ENCODE measurements around the gene CCDC197.
A peak's percentile ranks its signal among the peaks of the same experiment; 100 is the strongest.

The CCDC197 gene

DNA sequence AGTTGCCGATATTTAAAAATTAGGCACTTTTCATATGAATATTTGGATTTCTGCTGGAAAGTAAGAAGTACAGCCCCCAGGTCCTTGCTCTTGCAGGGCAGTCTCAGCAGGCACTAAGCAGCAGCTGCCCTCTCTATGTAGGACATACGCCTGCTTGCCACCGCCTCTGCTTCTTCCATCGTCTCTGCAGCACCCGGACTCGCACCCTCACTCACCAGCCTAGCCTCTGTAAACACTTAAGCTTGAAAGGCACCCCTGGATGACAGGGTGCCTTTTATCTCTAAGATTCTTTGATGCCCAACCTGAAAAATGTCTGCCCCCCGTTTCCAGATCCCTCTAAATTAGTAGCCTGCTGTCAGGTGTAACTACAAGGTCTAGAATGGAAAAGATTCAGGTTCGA, 48.0 kb downstream of the CCDC197 start:
- DNase-seq, result no peak

DNA sequence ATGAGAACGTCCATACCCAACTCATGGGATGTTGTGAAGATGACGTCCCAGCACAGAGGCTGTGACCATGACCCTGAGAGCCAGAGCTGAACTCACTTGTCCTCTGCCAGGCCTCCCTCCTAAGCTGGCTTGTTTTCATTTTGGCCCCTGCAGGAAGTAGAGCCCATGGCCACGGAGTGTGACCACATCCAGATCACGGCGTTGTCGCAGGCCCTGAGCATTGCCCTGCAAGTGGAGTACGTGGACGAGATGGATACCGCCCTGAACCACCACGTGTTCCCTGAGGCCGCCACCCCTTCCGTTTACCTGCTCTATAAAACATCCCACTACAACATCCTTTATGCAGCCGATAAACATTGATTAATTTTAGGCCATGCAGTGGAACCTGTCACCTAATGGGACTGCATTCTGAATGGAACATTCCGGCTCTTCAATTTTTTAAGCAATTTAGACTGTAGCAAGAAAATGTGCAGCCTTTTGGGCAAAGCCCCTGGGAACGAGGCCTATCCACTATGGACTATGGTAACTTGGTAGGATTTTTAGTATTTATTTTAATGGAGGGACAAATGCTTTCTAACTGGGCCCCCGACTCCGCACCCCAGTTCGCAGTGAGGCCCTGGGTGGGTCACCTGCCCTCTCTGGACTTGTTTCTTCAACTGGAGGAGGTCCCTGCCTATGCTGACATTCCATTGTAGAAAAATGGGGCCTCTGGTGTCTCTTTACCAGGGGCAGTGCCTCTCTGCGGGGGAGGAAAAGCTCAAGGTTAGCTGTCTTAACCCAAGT, 48.7 kb downstream of the CCDC197 start:
- DNase-seq, result no peak

DNA sequence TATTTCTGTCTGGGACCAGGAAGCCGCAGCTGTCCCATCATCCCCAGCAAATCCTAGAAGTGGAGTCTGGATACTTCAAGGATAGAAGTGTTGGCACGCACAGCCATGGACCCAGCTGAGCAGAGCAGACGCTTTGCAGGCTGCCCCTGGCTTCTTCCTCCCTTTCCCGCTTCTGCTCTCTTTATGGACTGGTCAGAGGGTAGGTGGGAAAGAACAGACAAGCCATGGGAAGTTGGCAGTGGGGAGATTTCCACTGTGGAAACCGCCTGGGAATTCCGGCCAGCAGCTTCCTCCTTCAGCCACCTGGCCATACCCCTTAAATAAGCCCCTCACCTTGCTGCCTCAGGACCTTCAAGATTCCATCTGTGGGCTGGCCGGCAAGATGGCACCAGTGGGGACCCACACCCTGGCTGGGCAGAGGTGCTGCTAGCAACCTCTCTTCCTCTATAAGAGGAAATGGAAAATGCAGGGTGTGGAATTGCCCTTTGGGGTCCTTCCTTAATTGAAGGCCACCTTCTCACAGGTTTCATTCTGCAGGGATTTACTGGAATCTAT, 49.7 kb downstream of the CCDC197 start:
- DNase-seq, result no peak

DNA sequence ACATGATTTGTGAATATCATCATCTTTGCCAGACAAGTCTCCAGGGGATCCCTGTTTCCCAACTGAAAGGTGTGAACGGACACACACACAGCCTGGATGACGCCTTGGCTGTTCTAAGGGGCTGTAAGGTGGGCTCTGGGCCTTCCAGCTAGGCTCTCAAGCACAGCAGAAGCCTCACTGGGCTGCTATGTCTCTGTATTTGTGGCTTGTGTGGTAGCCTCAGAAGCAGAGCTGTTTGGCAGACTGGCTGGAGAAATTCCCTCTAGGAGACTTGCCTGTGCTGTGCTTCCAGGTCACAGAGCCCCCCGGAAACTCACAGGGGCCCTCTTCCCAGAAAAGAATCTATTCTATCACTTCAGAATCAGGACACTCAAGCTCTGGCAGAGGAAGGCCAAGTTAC, 50.5 kb downstream of the CCDC197 start:
- no peak for DNase-seq

DNA sequence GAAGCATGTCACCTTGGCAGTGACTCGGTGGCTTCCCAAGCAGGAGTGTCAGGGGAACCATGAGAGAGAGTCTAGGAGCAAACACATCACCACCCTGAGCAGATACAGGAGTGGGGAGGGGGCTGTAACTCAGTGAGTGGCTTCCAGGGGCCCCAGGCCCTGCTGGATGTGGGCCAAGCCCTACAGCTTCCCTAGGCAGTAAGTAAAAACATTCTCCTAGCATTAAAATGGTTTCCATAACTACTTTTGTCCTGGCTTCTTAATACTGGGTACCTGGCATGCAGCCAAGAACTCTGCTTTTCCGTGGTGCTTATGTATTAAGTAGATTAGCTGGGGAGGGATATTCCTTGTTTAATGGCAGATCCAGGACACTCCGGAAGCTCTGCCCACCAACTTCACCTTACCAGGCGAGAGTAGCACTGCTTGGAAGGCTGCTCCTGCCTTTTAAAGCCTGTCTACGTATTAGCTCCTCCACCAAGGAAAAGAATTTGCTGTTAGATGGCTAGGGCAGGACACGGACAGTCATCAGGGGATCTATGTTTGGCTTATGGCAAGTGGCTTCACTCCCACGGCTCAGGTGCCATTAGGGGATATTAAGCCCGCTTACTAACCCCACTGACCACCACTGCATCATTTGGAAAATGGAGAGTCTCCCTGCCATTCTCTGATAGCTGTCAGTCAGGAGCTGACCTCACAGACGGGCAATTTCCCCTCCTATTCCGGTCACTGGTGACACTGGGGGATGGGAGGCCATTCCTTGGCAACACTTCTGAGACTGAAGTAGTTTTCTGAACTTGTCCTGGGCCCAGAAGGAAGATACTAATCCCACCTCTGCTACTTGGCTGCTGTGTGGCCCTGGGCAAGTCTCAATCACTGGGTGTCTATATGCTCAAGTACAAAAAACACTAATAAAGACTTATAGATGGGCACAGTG, 51.9 kb downstream of the CCDC197 start:
- DNase-seq, result no peak

DNA sequence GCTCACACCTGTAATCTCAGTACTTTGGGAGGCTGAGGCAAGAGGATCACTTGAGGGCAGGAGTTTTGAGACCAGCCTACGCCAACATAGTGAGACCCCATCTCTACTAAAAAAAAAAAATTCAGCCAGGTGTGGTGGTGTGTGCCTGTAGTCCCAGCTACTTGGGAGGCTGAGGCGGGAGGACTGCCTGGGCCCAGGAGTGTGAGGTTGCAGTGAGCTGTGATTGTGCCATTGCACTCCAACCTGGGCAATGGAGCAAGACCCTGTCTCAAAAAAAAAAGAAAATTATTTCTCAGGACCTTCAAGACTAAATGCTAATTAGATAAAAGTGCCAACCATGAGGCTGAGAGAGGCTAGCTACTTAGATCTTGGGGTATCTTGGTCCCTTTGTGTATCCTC, 52.5 kb downstream of the CCDC197 start:
- DNase-seq, result no peak

DNA sequence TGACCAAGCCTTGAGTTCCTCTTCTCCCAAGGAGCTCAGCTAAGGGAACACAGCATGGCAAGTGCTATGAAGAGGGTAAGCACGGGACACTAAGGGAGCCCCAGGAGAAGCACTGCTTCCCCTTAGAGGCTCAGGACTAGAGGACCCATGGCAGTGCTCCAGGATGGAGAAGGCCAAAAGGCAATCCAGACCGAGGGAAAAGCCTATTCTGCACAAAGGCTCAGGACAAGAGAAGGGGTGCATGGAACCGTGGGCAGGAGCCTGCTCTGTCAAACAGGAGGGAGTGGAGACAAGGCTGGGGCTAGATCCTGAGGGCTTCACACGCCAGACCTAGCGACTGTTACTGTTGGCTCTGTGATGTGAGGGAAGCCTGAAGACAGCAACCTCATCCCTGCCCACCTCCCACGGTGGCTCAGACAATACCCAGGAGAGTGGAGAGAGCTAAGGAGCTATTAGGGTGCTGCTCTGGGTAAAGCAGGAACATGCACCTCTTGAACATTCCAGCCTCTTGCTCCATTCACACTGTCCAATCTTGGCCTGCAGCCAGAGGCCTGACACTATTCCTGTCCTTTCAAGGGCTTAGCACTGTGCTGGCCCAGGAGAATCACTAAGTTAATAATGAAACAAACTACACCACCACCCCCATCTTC, 53.3 kb downstream of the CCDC197 start:
- DNase-seq, result no peak

DNA sequence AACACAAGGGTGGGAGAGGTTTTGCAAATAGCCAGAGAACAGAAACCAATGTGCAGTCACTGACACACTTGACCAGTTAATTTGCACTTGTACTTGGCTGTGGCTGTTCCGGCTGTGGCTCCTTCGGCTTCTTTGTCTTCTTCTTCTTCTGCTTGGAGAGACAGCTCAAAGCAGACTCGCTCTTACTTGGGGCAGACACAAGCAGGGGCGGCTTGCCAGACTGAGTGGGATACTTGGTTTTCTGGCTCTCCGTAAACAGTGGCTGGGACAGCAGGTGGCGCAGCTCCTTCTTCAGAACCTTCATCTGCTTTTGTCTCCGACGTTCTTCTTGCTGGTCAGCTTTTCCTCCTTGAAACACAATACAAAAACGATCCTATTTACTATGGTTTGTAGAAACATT, 54.0 kb downstream of the CCDC197 start:
- DNase-seq, result no peak

DNA sequence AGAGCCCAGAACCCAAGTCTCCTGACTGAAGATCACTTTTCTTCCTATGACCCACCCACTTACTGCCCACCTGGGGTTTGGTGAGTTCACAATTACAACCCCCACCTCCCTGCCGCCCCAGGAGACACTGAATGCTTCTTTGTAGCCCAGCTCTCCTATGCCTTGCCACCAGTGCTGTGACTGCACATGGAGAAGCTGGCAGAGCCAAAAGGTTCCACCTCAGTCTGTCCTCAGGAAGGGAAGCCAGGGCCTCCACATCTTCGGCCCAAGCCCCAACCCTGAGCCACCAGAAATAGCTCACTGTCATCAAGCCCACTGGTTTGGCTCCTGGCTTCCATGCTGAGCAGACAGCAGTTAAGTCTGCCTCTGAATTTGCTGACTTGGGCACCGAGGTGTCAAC, 54.7 kb downstream of the CCDC197 start:
- DNase-seq, result no peak

DNA sequence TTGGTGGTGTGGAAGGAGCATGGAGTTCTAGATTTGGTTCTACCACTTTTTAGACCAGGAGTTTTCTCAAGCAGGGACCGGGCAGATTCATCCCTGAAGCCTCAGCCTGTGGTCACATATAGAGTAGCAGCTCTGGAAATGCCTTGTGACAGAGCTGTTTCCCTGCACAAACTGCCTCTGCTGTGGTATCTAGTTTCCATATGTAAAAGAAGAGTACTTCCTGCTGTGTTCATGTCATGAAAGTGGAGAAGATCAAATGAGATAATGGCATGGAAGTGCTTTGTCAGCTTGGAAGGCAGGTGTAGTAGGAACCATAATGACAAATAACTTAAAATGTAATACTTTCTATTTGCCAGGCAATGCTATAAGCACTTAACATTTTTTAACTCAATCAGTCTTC, 55.1 kb downstream of the CCDC197 start:
- no peak for DNase-seq

DNA sequence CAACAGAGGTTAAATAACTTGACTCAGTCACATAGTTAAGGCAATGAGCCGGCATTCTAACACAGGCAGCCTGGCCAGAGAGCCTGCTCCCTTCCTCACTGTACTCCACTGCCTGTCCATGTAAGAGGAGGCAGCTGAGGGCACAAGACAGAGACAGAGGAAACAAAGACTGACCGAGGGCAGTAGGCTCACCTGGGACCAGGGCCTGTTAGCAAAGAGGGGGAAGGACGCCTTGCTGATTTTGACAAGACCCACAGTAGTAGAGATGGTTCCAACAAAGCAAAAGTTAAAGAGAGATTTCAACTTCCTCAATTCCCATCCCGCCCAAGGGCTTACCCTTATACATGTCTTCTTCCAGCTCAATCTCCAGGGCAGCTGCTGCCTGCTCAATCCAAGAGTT, 55.6 kb downstream of the CCDC197 start:
- no peak for DNase-seq

DNA sequence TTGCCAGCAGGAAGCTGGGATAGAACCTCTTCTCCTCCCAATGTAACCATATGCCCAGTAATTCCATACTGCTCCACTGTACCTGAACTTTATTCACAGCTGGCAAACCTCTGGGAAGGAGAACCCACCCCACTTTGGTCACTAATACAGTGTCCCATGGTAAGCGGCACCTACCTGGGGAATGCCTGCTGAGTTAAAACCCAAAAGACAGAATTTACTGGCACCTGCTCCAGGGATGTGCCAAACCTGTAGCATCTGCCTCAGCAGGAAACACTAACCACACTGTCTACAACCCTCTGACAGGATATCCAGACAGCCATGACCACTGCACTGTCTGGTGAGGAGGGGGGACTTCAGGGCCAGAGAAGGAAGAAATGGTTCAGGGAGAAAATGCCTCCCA, 57.3 kb downstream of the CCDC197 start:
- DNase-seq, result no peak

DNA sequence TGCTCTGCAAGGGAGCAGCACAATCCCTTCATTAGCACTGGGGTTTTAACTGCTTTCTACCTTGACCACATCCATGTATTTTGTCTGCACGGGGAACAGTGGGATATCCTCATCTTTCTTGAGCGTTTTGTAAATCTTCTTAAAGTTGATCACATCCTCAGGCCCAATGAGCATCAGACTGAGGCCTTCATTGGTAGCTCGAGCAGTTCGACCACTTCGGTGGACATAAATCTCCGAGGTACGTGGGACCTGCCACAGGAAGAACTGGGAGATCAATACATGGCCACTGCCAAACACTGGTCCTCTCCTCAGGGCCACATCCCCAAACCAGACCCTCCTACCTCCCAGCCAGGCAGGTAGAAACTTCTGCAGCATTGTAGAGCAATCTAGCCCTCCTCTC, 57.8 kb downstream of the CCDC197 start:
- no peak for DNase-seq

DNA sequence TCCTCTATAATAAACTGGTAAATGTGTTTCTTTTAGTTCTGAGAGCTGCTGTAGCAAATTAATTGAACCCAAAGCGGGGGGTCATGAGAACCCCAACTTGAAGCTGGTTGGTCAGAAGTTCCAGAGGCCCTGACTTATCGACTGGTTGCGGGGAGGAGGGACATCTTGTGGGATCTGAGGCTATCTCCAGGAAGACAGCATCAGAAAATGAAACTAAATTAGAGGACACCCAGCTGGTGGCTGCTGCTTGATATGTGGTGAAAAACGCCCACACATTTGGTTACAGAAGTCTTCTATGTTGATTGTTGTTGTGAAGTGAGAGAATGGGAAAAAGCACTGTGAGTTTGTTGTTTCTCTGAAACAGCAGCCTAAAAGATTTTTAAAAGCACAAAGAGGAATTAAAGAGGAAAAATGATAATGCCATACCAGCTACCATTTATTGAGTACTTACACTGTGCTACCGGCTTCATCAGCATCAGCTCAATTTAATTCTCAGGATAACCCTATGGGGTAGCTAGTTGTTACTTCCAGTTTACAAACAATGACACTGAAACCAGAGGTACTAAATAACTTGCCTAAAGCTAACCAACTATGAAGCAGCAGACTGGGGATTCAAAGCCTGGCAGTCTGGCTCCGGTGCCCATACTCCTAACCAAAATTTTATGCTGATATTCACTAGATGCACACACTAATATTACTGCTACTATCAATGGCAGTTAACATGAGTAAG, 59.6 kb downstream of the CCDC197 start:
- peak in 1 of 2 experiments; percentile 28 for DNase-seq

DNA sequence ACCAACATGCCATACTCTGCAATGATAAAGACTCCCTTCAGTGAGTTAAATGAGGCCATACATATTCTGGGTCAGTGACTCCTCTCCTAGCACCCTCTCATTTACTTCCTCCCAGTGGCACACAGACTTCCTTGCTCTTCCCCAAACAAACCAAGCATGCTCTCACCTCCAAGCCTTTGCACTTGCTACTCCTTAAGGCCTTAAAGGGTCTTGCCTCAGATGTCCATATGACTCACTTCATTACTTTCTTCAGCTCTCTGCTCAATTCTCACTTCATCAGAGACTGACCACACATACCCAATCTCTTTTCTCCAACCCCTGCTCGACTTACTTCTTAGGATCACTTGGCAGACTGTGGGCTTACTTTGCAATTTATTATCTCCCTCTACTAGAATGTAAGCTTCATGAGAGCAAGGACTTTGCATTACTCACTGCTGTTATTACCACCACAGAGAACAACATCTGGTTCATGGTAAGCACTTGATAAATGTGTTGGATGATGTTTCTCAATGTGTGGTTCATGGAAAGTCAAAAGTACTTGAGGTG, 61.1 kb downstream of the CCDC197 start:
- no peak for DNase-seq

All from stimulated activated CD4-positive, alpha-beta T cell treated with anti-CD3 and anti-CD28 coated beads, Interleukin-4, amount 100 ng/mL, for 4 hours (primary cell).